Endothelial cell of umbilical vein (primary cell): Measurements from ENCODE around the gene CIPC. TPM values are rescaled to one million over a fixed set of nuclear protein-coding genes. Genes with fewer than 3 reads are reported as not detected.

ENCODE experiments used
- BruUV-seq: library from RNA; stranded (reverse); fragments of 400-500 nt; replicated peaks from 2 replicates; lab custom pipeline; 2021; lab: Mats Ljungman, UMichigan
- CTCF ChIA-PET: fragments of 300-600, 350-600 bp; sonication (Branson Sonifier 250); formaldehyde crosslinking; loops from one replicate; lab custom pipeline; 2021; ENCODE audit warnings: antibody characterized with exemption, inconsistent platforms; lab: Charles Lee
- POLR2A ChIA-PET: fragments of 300-600, 350-600 bp; sonication (Branson Sonifier 250); formaldehyde crosslinking; loops from one replicate; lab custom pipeline; 2021; ENCODE audit warnings: antibody characterized with exemption, inconsistent platforms; lab: Charles Lee
- DNase-seq: peaks from one replicate; pipeline ENCODE4 v3.0.0-alpha.2; 2011; ENCODE audit warnings: low read depth, low spot score
- FAIRE-seq: peaks from 2 replicates; lab custom pipeline; 2011; peaks lifted over from hg19 to GRCh38; lab: Jason Lieb, UNC
- H2AFZ ChIP-seq: 2 replicates; pipeline ENCODE4 v1.6.0; 2012; ENCODE audit warnings: low read depth, low read length, control low read depth, inconsistent platforms
- H3K27ac ChIP-seq: 2 replicates; pipeline ENCODE4 v1.5.1; 2011; ENCODE audit warnings: low read depth, mild to moderate bottlenecking, control low read depth, low read length, moderate library complexity; ENCODE audit not compliant: insufficient read depth
- H3K27me3 ChIP-seq, 2 experiments: 2 replicates each; pipeline versions ENCODE4 v1.6.0 to v1.6.1; 2011; ENCODE audit warnings: low read length in 2 of 2, mixed read lengths in 1 of 2; ENCODE audit not compliant: control insufficient read depth in 2 of 2, insufficient read depth in 2 of 2
- H3K36me3 ChIP-seq, 2 experiments: 2 replicates in 1 of 2; 3 replicates in 1 of 2; pipeline ENCODE4 v1.5.1; 2011; ENCODE audit warnings: low read length in 2 of 2, mild to moderate bottlenecking in 1 of 2, moderate library complexity in 1 of 2; ENCODE audit not compliant: control insufficient read depth in 2 of 2, insufficient read depth in 2 of 2; ENCODE audit errors: extremely low read depth in 1 of 2
- H3K4me1 ChIP-seq: 3 replicates; pipeline ENCODE4 v1.5.1; 2011; ENCODE audit warnings: mild to moderate bottlenecking, low read length; ENCODE audit not compliant: control insufficient read depth, insufficient read depth; ENCODE audit errors: extremely low read depth
- H3K4me2 ChIP-seq: 2 replicates; pipeline ENCODE4 v1.6.1; 2011; ENCODE audit warnings: low read length, control low read depth, mixed read lengths; ENCODE audit not compliant: insufficient read depth
- H3K4me3 ChIP-seq, 3 experiments: fragments of 200-600 bp in 1 of 3; sonication (generic), shearing (Covaris generic) in 1 of 3; replicated peaks in 1 of 3; 2 replicates each; pipeline ENCODE4 v1.5.1; 2011 to 2016; ENCODE audit warnings: control low read depth in 3 of 3, low read length in 3 of 3, mild to moderate bottlenecking in 2 of 3, inconsistent platforms in 1 of 3, low read depth in 1 of 3, moderate library complexity in 1 of 3; ENCODE audit not compliant: insufficient read depth in 1 of 3
- H3K79me2 ChIP-seq: 2 replicates; pipeline ENCODE4 v1.6.0; 2012; ENCODE audit warnings: low read length, inconsistent platforms; ENCODE audit not compliant: control insufficient read depth, insufficient read depth
- H3K9ac ChIP-seq: replicated peaks from 2 replicates; pipeline ENCODE3; 2011; ENCODE audit warnings: low read length, control low read depth; ENCODE audit not compliant: insufficient read depth; ENCODE audit errors: extremely low read depth
- H3K9me1 ChIP-seq: replicated peaks from 3 replicates; pipeline ENCODE4 v1.6.0; 2011; ENCODE audit warnings: mild to moderate bottlenecking, low read length; ENCODE audit not compliant: control insufficient read depth, insufficient read depth; ENCODE audit errors: extremely low read depth
- H3K9me3 ChIP-seq: replicated peaks from 2 replicates; pipeline ENCODE4 v1.5.1; 2012; ENCODE audit warnings: low read length, inconsistent platforms; ENCODE audit not compliant: control insufficient read depth, insufficient read depth
- H4K20me1 ChIP-seq: replicated peaks from 2 replicates; pipeline ENCODE3; 2011; ENCODE audit warnings: mild to moderate bottlenecking, low read length; ENCODE audit not compliant: control insufficient read depth, insufficient read depth; ENCODE audit errors: extremely low read depth
- FOS ChIP-seq: IDR thresholded peaks from 2 replicates; pipeline ENCODE4 v1.6.1; 2011; ENCODE audit warnings: mild to moderate bottlenecking, low read length, moderate library complexity, borderline replicate concordance; ENCODE audit not compliant: insufficient read depth
- JUN ChIP-seq: IDR thresholded peaks from 2 replicates; pipeline ENCODE4 v1.6.1; 2011; ENCODE audit warnings: borderline replicate concordance, low read depth; ENCODE audit not compliant: insufficient read length, insufficient read depth
- dilution Hi-C: fragments of 300-500 bp; cut with MboI; formaldehyde crosslinking; loops from one replicate; pipeline ENCODE4 v1.15.0; 2019; ENCODE audit warnings: low sequenced_read_pairs; ENCODE audit not compliant: extremely low pct_ligation_motif_present
- intact Hi-C: fragments of 100-400 bp; cut with micrococcal nuclease; formaldehyde crosslinking; loops from one replicate; pipeline ENCODE4 v1.10.0; 2022
- polyA plus RNA-seq, 4 experiments: library from polyadenylated mRNA; depleted of rRNA in 3 of 4; stranded (reverse) in 3 of 4; unstranded in 1 of 4; fragments of >200 nt; gene quantifications; 2 replicates each; pipeline versions ENCODE4 v1.2.1 to v1.2.3, GENCODE V29; 2011 to 2012; ENCODE audit warnings: missing spikeins in 1 of 4
- total RNA-seq: library from RNA; stranded (reverse); gene quantifications from 2 replicates; pipeline ENCODE4 v1.2.3, GENCODE V29; 2021
- TF ChIP-seq, protein P1 (sequence below), 2 donors: IDR thresholded peaks; 1 replicate in 1 of 2; 2 replicates in 1 of 2; pipeline ENCODE4 v1.5.1; 2011; ENCODE audit warnings: low read length in 2 of 2, mild to moderate bottlenecking in 2 of 2, moderate library complexity in 2 of 2, control low read depth in 1 of 2, inconsistent platforms in 1 of 2, low read depth in 1 of 2; ENCODE audit not compliant: insufficient read depth in 1 of 2; ENCODE audit errors: extremely low read depth in 1 of 2

Gene CIPC
- total and polyA plus RNA-seq, 2 donors (not counting 3 experiments of a cell fraction or from before 2014, with no cell fraction given): 8.8 to 17.4 TPM

DNA sequence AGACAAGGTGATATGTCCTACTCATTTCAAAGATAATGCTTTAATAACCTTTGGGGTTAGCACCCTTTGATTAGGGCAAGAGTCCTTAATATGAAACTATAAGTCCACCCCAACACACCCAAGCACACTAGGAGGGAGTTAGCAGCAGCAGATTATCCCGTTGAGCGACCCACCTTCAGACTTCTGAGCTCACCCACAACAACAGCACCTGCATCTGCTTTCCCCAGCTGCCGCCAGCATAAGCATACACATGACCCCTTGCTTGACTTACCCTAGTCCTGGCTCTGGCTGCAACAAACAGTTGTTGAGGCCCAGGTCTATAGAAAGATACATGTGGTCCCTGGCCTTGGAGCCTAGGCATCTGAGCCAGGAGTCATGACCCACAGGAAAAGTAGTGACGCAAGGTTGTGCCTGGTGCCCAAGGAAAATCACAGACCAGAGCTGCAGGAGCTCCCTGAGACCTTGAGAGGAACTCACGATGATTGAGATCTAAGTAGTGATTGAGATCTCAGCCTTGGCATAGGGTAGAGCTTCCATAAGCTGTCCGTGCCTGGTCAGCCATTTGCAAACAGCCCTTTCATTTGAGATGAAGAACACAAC, 24.6 kb downstream of the CIPC start:
- Histone ChIP-seq H3K9me3 (no peaks in the 10 kb centered on the region), H3K9ac (no peak overlapping the region), H2AFZ (no peak overlapping the region), H4K20me1 (no peaks in the 10 kb centered on the region), H3K4me1 (peaks cover 6% of the 10 kb centered on the region), H3K27me3 (peaks cover 12 to 14% of the 10 kb centered on the region in 2 experiments), H3K79me2 (no peaks in the 10 kb centered on the region), H3K4me2 (no peak overlapping the region), H3K4me3 (no peak overlapping the region), H3K9me1 (no peaks in the 10 kb centered on the region), H3K27ac (no peak overlapping the region), H3K36me3 (peaks cover 0 to 3% of the 10 kb centered on the region in 2 experiments)
- ChIA-PET CTCF (interaction anchor here (0.8 to 6.3 kb wide), 10 partner anchors 9 to 250 kb away, joined by 3 to 49 read pairs (median 10); no protein-coding TSS in a partner anchor), POLR2A (no interaction called here)
- no TSS peak for BruUV-seq
- dilution Hi-C loops: no loop called here
- intact Hi-C loops: no loop called here
- DNase-seq (no peak), FAIRE-seq (no peak)
- TF ChIP-seq, protein P1, sequence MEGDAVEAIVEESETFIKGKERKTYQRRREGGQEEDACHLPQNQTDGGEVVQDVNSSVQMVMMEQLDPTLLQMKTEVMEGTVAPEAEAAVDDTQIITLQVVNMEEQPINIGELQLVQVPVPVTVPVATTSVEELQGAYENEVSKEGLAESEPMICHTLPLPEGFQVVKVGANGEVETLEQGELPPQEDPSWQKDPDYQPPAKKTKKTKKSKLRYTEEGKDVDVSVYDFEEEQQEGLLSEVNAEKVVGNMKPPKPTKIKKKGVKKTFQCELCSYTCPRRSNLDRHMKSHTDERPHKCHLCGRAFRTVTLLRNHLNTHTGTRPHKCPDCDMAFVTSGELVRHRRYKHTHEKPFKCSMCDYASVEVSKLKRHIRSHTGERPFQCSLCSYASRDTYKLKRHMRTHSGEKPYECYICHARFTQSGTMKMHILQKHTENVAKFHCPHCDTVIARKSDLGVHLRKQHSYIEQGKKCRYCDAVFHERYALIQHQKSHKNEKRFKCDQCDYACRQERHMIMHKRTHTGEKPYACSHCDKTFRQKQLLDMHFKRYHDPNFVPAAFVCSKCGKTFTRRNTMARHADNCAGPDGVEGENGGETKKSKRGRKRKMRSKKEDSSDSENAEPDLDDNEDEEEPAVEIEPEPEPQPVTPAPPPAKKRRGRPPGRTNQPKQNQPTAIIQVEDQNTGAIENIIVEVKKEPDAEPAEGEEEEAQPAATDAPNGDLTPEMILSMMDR (IDR thresholded peaks at IDR 0.05; ENCODE audit: extremely low read depth in 1 of 2, insufficient read depth in 1 of 2, low read depth in 1 of 2, low read length in 2 of 2): no peak
- TF ChIP-seq JUN (no peak), FOS (no peak)
